DND-41 (cell line): Measurements from ENCODE around the gene LRRC57.

Source experiments
- CTCF ChIP-seq: IDR thresholded peaks from 2 replicates; pipeline ENCODE4 v1.5.1; 2012; ENCODE audit warnings: borderline replicate concordance, low read length, moderate library complexity, mild to moderate bottlenecking; ENCODE audit not compliant: poor library complexity, severe bottlenecking; ENCODE audit errors: extremely low read depth
- EZH2 ChIP-seq: IDR thresholded peaks from 3 replicates; pipeline ENCODE4 v1.6.1; 2012; ENCODE audit warnings: borderline replicate concordance, low read depth, mild to moderate bottlenecking, moderate library complexity, low read length, inconsistent platforms; ENCODE audit not compliant: severe bottlenecking

DNA sequence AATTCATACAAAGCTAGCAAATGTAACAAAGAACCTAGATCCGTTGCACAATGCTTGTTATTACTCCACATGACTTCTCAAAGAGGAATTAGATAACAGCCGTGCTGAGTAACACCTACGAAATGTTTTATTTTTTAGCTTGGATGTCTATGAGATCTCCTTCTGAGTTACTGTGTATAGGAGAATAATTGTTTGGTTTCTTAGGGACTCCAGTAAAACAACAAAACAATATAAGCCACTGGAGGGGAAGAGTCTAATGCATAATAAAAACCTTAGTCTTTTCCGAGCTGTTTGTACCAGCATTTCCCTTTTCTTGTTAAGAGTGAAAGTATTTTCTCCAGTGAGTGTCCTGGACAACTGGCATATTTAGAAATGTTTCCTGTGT, 37.6 kb downstream of the LRRC57 start:
- TF ChIP-seq CTCF: no peak
- TF ChIP-seq EZH2: no peak
